Measurements from ENCODE around the gene GALR3. TPM values are rescaled to one million over a fixed set of nuclear protein-coding genes. Genes with fewer than 3 reads are reported as not detected.
A peak's percentile ranks its signal among the peaks of the same experiment; 100 is the strongest.

Gene GALR3
- polyA plus RNA-seq, 3 donors, result not detected

GRCh38 chr22:37809672-37810333 is 13.4 kb upstream of the GALR3 start:
- peaks cover 36 to 43% (median 38%) of the 10 kb centered on the region in 3 donors for H3K27me3 Mint-ChIP-seq (ENCODE audit: low read depth in 3 of 3)
- no peak overlapping the region for H3K27ac Mint-ChIP-seq
- peaks cover 32% of the 10 kb centered on the region for H3K4me1 Mint-ChIP-seq
- peaks cover 0 to 11% (median 0%) of the 10 kb centered on the region in 7 donors for H3K9me3 Mint-ChIP-seq
- no peaks in the 10 kb centered on the region for H3K36me3 ChIP-seq (replicated peaks in 1 of 2; ENCODE audit: control insufficient read depth in 1 of 2, insufficient read depth in 2 of 2, low read length in 2 of 2)
- no peak overlapping the region for H3K9ac ChIP-seq (ENCODE audit: insufficient read depth, low read length, poor library complexity, severe bottlenecking)
- H3K4me3 Mint-ChIP-seq, result peak overlapping the region in 1 of 2 donors; percentile 13
- H3K4me2 ChIP-seq (replicated peaks; ENCODE audit: extremely low read depth, low read length, poor library complexity, severe bottlenecking), result no peak overlapping the region
- no peak for DNase-seq
- H3K79me2 ChIP-seq (ENCODE audit: insufficient read depth, low read length), result peaks cover 11% of the 10 kb centered on the region
- TF ChIP-seq CTCF (IDR thresholded peaks at IDR 0.05), result no peak
- no peak overlapping the region for H3K27ac ChIP-seq (ENCODE audit: low read depth in 1 of 2, low read length in 2 of 2)
- peaks cover 33 to 39% of the 10 kb centered on the region in 2 donors for H3K4me1 ChIP-seq (ENCODE audit: control insufficient read depth in 1 of 2, insufficient read depth in 2 of 2, low read length in 2 of 2)
- no peak overlapping the region for H2AFZ ChIP-seq (ENCODE audit: insufficient read depth, low read depth, low read length, poor library complexity, severe bottlenecking)
- 94% methylated on average over 3 of the region's 5 CpGs for WGBS (ENCODE audit: insufficient coverage)
- peaks cover 11 to 32% of the 10 kb centered on the region in 2 donors for H3K27me3 ChIP-seq (ENCODE audit: control insufficient read depth in 2 of 2, insufficient read depth in 2 of 2, low read length in 2 of 2)
- intact Hi-C loops (cut with micrococcal nuclease), result loop anchor here in 1 of 2 donors (10.0 kb wide), 2 partner anchors 125 to 155 kb away; partner anchors contain the start of gene NOL12
- no peaks in the 10 kb centered on the region for H3K9me3 ChIP-seq (replicated peaks in 1 of 2; ENCODE audit: control insufficient read depth in 1 of 2, insufficient read depth in 1 of 2, low read length in 2 of 2)
- H4K20me1 ChIP-seq (ENCODE audit: insufficient read depth, low read length), result peaks cover 13% of the 10 kb centered on the region
- H3K4me3 ChIP-seq (replicated peaks in 1 of 3; ENCODE audit: low read depth in 2 of 3, low read length in 3 of 3), result no peak overlapping the region
- peaks cover 6 to 11% of the 10 kb centered on the region in 2 donors for H3K36me3 Mint-ChIP-seq

GRCh38 chr22:37811867-37812266 is 11.3 kb upstream of the GALR3 start:
- no peak overlapping the region for H3K4me3 ChIP-seq (replicated peaks in 1 of 3; ENCODE audit: low read depth in 2 of 3, low read length in 3 of 3)
- H4K20me1 ChIP-seq (ENCODE audit: insufficient read depth, low read length), result peaks cover 7% of the 10 kb centered on the region
- peaks cover 20 to 24% (median 23%) of the 10 kb centered on the region in 3 donors for H3K27me3 Mint-ChIP-seq (ENCODE audit: low read depth in 3 of 3)
- no peak overlapping the region for H3K9ac ChIP-seq (ENCODE audit: insufficient read depth, low read length, poor library complexity, severe bottlenecking)
- 100% methylated on average over 1 of the region's 2 CpGs for WGBS (ENCODE audit: insufficient coverage)
- H2AFZ ChIP-seq (ENCODE audit: insufficient read depth, low read depth, low read length, poor library complexity, severe bottlenecking), result no peak overlapping the region
- no peak for TF ChIP-seq CTCF (IDR thresholded peaks at IDR 0.05)
- no peaks in the 10 kb centered on the region for H3K36me3 ChIP-seq (replicated peaks in 1 of 2; ENCODE audit: control insufficient read depth in 1 of 2, insufficient read depth in 2 of 2, low read length in 2 of 2)
- H3K9me3 Mint-ChIP-seq, result peaks cover 0 to 4% (median 0%) of the 10 kb centered on the region in 7 donors
- H3K27ac Mint-ChIP-seq, result no peak overlapping the region
- H3K4me1 ChIP-seq (ENCODE audit: control insufficient read depth in 1 of 2, insufficient read depth in 2 of 2, low read length in 2 of 2), result peaks cover 15 to 19% of the 10 kb centered on the region in 2 donors
- H3K4me3 Mint-ChIP-seq, result no peak overlapping the region
- H3K27ac ChIP-seq (ENCODE audit: low read depth in 1 of 2, low read length in 2 of 2), result no peak overlapping the region
- no peaks in the 10 kb centered on the region for H3K9me3 ChIP-seq (replicated peaks in 1 of 2; ENCODE audit: control insufficient read depth in 1 of 2, insufficient read depth in 1 of 2, low read length in 2 of 2)
- H3K36me3 Mint-ChIP-seq, result no peaks in the 10 kb centered on the region
- H3K4me1 Mint-ChIP-seq, result peaks cover 16% of the 10 kb centered on the region
- H3K27me3 ChIP-seq (ENCODE audit: control insufficient read depth in 2 of 2, insufficient read depth in 2 of 2, low read length in 2 of 2), result peaks cover 3 to 16% of the 10 kb centered on the region in 2 donors
- H3K79me2 ChIP-seq (ENCODE audit: insufficient read depth, low read length), result no peaks in the 10 kb centered on the region
- no peak overlapping the region for H3K4me2 ChIP-seq (replicated peaks; ENCODE audit: extremely low read depth, low read length, poor library complexity, severe bottlenecking)
- no peak for DNase-seq
- intact Hi-C loops (cut with micrococcal nuclease), result loop anchor here in 1 of 2 donors (10.0 kb wide), 1 partner anchor 153 kb away; no protein-coding TSS in a partner anchor

All from CD14-positive monocyte (primary cell).